ENCODE data around the gene IQSEC3. TPM values are rescaled to one million over a fixed set of nuclear protein-coding genes. Genes with fewer than 3 reads are reported as not detected.

IQSEC3 gene
- total RNA-seq, 1 experiment from 2014 or later, result 0.55 TPM

- no peak overlapping the region for H2BK120ac ChIP-seq (ENCODE audit: low read depth, low read length, poor library complexity, severe bottlenecking)
- no peak overlapping the region for H3K14ac ChIP-seq (ENCODE audit: insufficient read depth, low read length)
- H3K27me3 ChIP-seq (ENCODE audit: insufficient read depth, low read length), result peaks cover 4% of the 10 kb centered on the region; the same call in 1 of the 2 replicates
- no peak overlapping the region for H4K5ac ChIP-seq (ENCODE audit: insufficient read length, low read depth, low read length)
- H4K20me1 ChIP-seq (ENCODE audit: control insufficient read depth, insufficient read depth, insufficient read length), result no peaks in the 10 kb centered on the region
- no peaks in the 10 kb centered on the region for H3K79me2 ChIP-seq (ENCODE audit: insufficient read depth, low read length)
- no peaks in the 10 kb centered on the region for H3K79me1 ChIP-seq (ENCODE audit: insufficient read depth, low read depth, low read length, poor library complexity, severe bottlenecking)
- no peaks in the 10 kb centered on the region for H3K36me3 Mint-ChIP-seq (ENCODE audit: insufficient read depth in 1 of 3, low read depth in 3 of 3)
- H3K4me1 ChIP-seq (ENCODE audit: insufficient read depth, low read length), result 0 out of 2 replicates have a peak, but pooled peaks cover 4% of the 10 kb centered on the region
- H2BK5ac ChIP-seq (ENCODE audit: insufficient read length, low read length), result no peak overlapping the region
- TF ChIP-seq CTCF (conservative IDR thresholded peaks at IDR 0.05), result no peak
- H3K4me1 Mint-ChIP-seq, result peaks cover 29 to 36% of the 10 kb centered on the region in 2 experiments
- no peak overlapping the region for H3K27ac ChIP-seq (ENCODE audit: insufficient read length, low read depth, low read length)
- no peaks in the 10 kb centered on the region for H3K9me3 ChIP-seq (ENCODE audit: control insufficient read depth, low read depth, low read length)
- H4K8ac ChIP-seq (replicated peaks; ENCODE audit: insufficient read length, low read depth, low read length), result no peak overlapping the region
- H2AFZ ChIP-seq (ENCODE audit: low read length), result no peak overlapping the region
- no peak overlapping the region for H2BK20ac ChIP-seq (ENCODE audit: low read depth, low read length, poor library complexity, severe bottlenecking)
- H3K23me2 ChIP-seq (ENCODE audit: insufficient read length, low read depth, low read length, poor library complexity, severe bottlenecking), result no peaks in the 10 kb centered on the region
- H3K4ac ChIP-seq (ENCODE audit: low read depth, low read length), result no peak overlapping the region
- H3K4me3 Mint-ChIP-seq, result no peak overlapping the region
- no peak for DNase-seq
- no CpG with 5 or more reads among the region's 16 CpGs for WGBS (ENCODE audit: extremely low coverage, insufficient read length, low lambda C conversion rate)
- no peak overlapping the region for H2AK5ac ChIP-seq (ENCODE audit: insufficient read length, low read length)
- H3K9ac ChIP-seq (ENCODE audit: extremely low read depth, insufficient read length, low read length), result no peak overlapping the region
- no peak overlapping the region for H3K18ac ChIP-seq (ENCODE audit: insufficient read length, low read depth, low read length)
- no peak overlapping the region for H2BK15ac ChIP-seq (ENCODE audit: low read depth, low read length)
- no peak overlapping the region for H4K91ac ChIP-seq (ENCODE audit: insufficient read length, low read depth, low read length)
- no peak overlapping the region for H3K27ac Mint-ChIP-seq
- no peak overlapping the region for H2BK12ac ChIP-seq (ENCODE audit: insufficient read length, low read depth, low read length)
- peaks cover 97% of the 10 kb centered on the region for H3K27me3 Mint-ChIP-seq (ENCODE audit: low read depth)
- H3T11ph ChIP-seq (ENCODE audit: low read length), result no peak overlapping the region
- no peak overlapping the region for H3K4me2 ChIP-seq (ENCODE audit: insufficient read depth, insufficient read length, low read length)
- no peaks in the 10 kb centered on the region; a peak in 2 of 5 replicates for H3K9me3 Mint-ChIP-seq
- H3K23ac ChIP-seq (ENCODE audit: insufficient read length, low read depth, low read length), result no peak overlapping the region
- no peak overlapping the region for H3K56ac ChIP-seq (ENCODE audit: insufficient read length, low read depth, low read length)
Observed at GRCh38 chr12:211639-212414, 145.3 kb downstream of the IQSEC3 start.

All from H9 (cell line).